Measurements from ENCODE around the gene ZNF385D. TPM values are rescaled to one million over a fixed set of nuclear protein-coding genes. Genes with fewer than 3 reads are reported as not detected.

ZNF385D gene
- total and polyA plus RNA-seq, 3 donors from 2014 or later: 21.1 to 57.0 (median 31.4) TPM

DNA sequence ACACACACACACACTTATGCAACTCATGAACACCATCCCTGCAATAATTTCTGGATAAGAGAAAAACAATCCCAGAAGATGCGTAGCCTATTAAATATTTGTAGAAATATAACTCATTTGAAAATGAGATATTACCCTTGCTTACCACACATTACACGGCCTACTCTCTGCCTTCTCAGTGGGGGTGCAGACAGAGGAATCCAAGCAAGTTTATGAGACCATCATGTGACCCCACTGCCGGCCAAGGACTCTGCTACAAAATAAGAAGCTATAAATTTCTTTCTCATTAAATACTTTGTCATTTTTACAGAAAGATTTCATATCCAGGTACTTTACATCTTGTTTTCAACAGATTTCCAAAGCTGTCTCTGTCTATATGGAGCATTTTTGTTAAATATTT lies 286.3 kb downstream of the ZNF385D start:
- no peaks in the 10 kb centered on the region for H3K36me3 ChIP-seq (ENCODE audit: low read depth, missing control alignments)
- DNase-seq: peak; percentile 34
- H3K4me1 ChIP-seq: no peaks in the 10 kb centered on the region
- no peaks in the 10 kb centered on the region for H3K27me3 ChIP-seq
- H3K9me3 ChIP-seq: no peaks in the 10 kb centered on the region
- intact Hi-C loops (cut with DNase I; ENCODE audit: low total_unique reads): no loop called here
- TF ChIP-seq POLR2A (IDR thresholded peaks at IDR 0.05): no peak
- TF ChIP-seq, protein P1, sequence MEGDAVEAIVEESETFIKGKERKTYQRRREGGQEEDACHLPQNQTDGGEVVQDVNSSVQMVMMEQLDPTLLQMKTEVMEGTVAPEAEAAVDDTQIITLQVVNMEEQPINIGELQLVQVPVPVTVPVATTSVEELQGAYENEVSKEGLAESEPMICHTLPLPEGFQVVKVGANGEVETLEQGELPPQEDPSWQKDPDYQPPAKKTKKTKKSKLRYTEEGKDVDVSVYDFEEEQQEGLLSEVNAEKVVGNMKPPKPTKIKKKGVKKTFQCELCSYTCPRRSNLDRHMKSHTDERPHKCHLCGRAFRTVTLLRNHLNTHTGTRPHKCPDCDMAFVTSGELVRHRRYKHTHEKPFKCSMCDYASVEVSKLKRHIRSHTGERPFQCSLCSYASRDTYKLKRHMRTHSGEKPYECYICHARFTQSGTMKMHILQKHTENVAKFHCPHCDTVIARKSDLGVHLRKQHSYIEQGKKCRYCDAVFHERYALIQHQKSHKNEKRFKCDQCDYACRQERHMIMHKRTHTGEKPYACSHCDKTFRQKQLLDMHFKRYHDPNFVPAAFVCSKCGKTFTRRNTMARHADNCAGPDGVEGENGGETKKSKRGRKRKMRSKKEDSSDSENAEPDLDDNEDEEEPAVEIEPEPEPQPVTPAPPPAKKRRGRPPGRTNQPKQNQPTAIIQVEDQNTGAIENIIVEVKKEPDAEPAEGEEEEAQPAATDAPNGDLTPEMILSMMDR (IDR thresholded peaks at IDR 0.05): no peak
- H3K4me3 ChIP-seq: no peak overlapping the region
- 56 to 57% methylated on average over 3 of the region's 3 CpGs for WGBS, 2 donors
- H3K27ac ChIP-seq: no peak overlapping the region

DNA sequence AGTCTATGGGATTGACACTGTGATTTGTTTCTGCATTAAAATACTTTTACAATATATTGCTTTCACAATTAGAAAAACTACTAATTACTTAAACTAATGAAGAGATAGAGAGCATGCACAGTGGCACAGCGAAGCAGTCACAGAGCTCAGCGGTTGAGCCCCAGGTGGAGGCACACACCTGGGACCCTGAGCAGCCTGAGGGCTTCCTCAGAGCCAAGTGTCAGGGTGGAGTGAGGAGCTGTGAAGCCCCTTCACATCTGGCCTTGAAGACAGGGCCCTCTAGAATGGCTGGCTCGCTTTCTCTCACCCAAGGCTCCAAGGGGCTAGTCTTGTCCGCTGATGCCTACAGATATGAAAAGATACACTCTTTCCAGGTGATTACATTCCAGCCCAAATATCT lies 287.7 kb downstream of the ZNF385D start:
- H3K36me3 ChIP-seq (ENCODE audit: low read depth, missing control alignments): no peaks in the 10 kb centered on the region
- H3K4me1 ChIP-seq: no peaks in the 10 kb centered on the region
- no peaks in the 10 kb centered on the region for H3K27me3 ChIP-seq
- intact Hi-C loops (cut with DNase I; ENCODE audit: low total_unique reads): no loop called here
- H3K27ac ChIP-seq: no peak overlapping the region
- H3K4me3 ChIP-seq: no peak overlapping the region
- TF ChIP-seq, protein P1 (IDR thresholded peaks at IDR 0.05): no peak
- no peak for TF ChIP-seq POLR2A (IDR thresholded peaks at IDR 0.05)
- H3K9me3 ChIP-seq: no peaks in the 10 kb centered on the region
- 88 to 97% methylated on average over 4 of the region's 4 CpGs for WGBS, 2 donors
- no peak for DNase-seq

DNA sequence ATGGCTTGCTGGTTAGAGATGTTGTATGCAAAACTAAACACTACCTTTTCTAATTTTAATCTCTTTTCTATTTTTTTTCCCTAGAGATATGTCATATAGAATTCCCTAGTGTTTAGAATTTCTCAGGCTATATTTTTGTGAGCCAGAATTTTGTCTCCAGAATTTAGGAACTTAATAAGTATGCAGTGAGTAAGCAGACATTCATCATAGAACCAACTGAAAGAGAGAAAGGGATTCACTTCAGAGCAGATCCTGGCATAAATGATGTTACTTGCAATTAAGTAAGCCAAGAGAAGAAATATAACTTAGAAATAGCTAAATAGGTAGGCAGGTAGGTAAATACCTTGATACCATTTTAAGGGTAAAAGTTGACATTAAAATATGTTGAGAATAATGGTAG lies 288.9 kb downstream of the ZNF385D start:
- H3K4me1 ChIP-seq: no peaks in the 10 kb centered on the region
- H3K27ac ChIP-seq: no peak overlapping the region
- TF ChIP-seq, protein P1 (IDR thresholded peaks at IDR 0.05): no peak
- TF ChIP-seq POLR2A (IDR thresholded peaks at IDR 0.05): no peak
- no peak for DNase-seq
- H3K36me3 ChIP-seq (ENCODE audit: low read depth, missing control alignments): no peaks in the 10 kb centered on the region
- H3K9me3 ChIP-seq: no peaks in the 10 kb centered on the region
- intact Hi-C loops (cut with DNase I; ENCODE audit: low total_unique reads): no loop called here
- no peaks in the 10 kb centered on the region for H3K27me3 ChIP-seq
- no peak overlapping the region for H3K4me3 ChIP-seq

DNA sequence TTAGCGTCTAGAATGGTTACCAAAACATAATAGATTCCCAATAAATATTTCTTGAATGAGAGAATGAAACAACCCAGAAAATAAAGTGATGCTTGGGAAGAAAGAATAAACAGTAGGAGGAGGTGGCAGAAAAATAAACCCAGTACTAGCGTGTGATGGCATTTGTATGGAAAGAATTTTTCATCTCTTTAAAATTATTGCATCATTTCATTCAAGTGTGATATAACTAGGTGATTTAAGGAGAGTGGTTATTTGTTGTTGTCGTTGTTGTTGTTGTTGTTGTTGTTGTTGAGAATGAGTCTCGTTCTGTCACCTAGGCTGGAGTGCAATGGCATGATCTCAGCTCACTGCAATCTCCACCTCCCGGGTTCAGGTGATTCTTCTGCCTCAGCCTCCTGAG lies 293.9 kb downstream of the ZNF385D start:
- H3K27me3 ChIP-seq: no peaks in the 10 kb centered on the region
- no peak overlapping the region for H3K4me3 ChIP-seq
- TF ChIP-seq, protein P1 (IDR thresholded peaks at IDR 0.05): no peak
- no peak for TF ChIP-seq POLR2A (IDR thresholded peaks at IDR 0.05)
- H3K36me3 ChIP-seq (ENCODE audit: low read depth, missing control alignments): no peaks in the 10 kb centered on the region
- intact Hi-C loops (cut with DNase I; ENCODE audit: low total_unique reads): no loop called here
- no peak overlapping the region for H3K27ac ChIP-seq
- 83 to 94% methylated on average over 5 of the region's 5 CpGs for whole genome bisulfite sequencing, 2 donors
- H3K4me1 ChIP-seq: no peaks in the 10 kb centered on the region
- H3K9me3 ChIP-seq: no peaks in the 10 kb centered on the region
- no peak for DNase-seq

DNA sequence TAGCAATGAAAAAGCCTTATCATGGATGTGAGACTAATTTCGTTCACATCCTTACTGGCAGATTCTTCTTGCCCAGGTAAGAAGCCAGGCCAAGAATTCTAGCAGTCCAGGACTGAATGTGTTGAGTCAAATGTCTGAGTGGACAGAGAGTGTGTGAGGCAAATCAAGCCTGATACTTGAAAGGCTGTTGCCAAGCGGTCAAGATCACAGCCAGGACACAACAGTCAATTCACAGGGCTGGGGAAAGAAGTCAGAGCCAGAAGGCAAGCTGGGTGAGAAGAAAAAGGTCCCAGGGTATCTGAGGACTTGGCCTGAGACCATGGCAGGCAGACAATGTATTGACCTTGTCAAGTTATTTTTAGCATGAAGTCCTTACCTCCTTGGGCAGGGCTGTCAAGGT lies 301.3 kb downstream of the ZNF385D start:
- Histone ChIP-seq H3K9me3 (no peaks in the 10 kb centered on the region), H3K4me1 (no peaks in the 10 kb centered on the region), H3K4me3 (no peak overlapping the region), H3K36me3 (ENCODE audit: low read depth, missing control alignments) (no peaks in the 10 kb centered on the region), H3K27ac (no peak overlapping the region), H3K27me3 (no peaks in the 10 kb centered on the region)
- TF ChIP-seq, protein P1 (IDR thresholded peaks at IDR 0.05): no peak
- no peak for TF ChIP-seq POLR2A (IDR thresholded peaks at IDR 0.05)
- no peak for DNase-seq
- intact Hi-C loops (cut with DNase I; ENCODE audit: low total_unique reads): no loop called here
- 39 to 75% methylated on average over 2 of the region's 2 CpGs for WGBS, 2 donors

Measured in testis (tissue), 3 donors.